HCT116 (cell line): ENCODE results near the gene MBNL2. TPM values are rescaled to one million over a fixed set of nuclear protein-coding genes. Genes with fewer than 3 reads are reported as not detected.

Source experiments
- ATAC-seq: fragments of 200-7000 bp; cut with Tn5 transposase; 2 replicates; pipeline ENCODE4 v1.9.1; 2020; ENCODE audit warnings: mild to moderate bottlenecking, moderate library complexity
- BruUV-seq: library from RNA; stranded (reverse); fragments of 400-500 nt; replicated peaks from 2 replicates; lab custom pipeline; 2021; lab: Mats Ljungman, UMichigan
- CTCF ChIA-PET: fragments of 300-600 bp; sonication (Branson Sonifier 250); formaldehyde crosslinking; loops from one replicate; lab custom pipeline; 2021; ENCODE audit warnings: antibody characterized with exemption; lab: Charles Lee
- POLR2A ChIA-PET: fragments of 300-600, 350-600 bp; sonication (Branson Sonifier 250); formaldehyde crosslinking; loops from one replicate; lab custom pipeline; 2021; ENCODE audit warnings: antibody characterized with exemption; lab: Charles Lee
- RAD21 ChIA-PET, 2 experiments: fragments of 300-600 bp; sonication (Branson Sonifier 250); formaldehyde crosslinking; loops; one replicate each; lab custom pipeline; 2023; ENCODE audit warnings: low total read pairs in 2 of 2; ENCODE audit not compliant: uncharacterized antibody in 2 of 2, unreplicated experiment in 2 of 2, low non-redundant PET in 1 of 2; lab: Charles Lee
- DNase-seq: peaks from one replicate; pipeline ENCODE4 v3.0.0-alpha.2; 2010; ENCODE audit warnings: low read depth, low spot score
- H2AFZ ChIP-seq: fragments of 200-600 bp; shearing (Covaris generic), sonication (generic); 2 replicates; pipeline ENCODE4 v1.6.1; 2017; ENCODE audit warnings: low read depth, mixed run types, mixed read lengths, antibody characterized with exemption, low read length; ENCODE audit not compliant: poor library complexity, severe bottlenecking
- H3K27ac ChIP-seq: 2 replicates; pipeline ENCODE4 v1.5.1; 2012; ENCODE audit warnings: low read depth, low read length
- H3K27me3 ChIP-seq: fragments of 200-600 bp; sonication (generic); 2 replicates; pipeline ENCODE4 v1.6.1; 2016; ENCODE audit warnings: mixed run types, low read length, mixed read lengths; ENCODE audit not compliant: insufficient read depth
- H3K36me3 ChIP-seq, 2 experiments: fragments of 200-500 bp in 1 of 2; fragments of 200-600 bp in 1 of 2; sonication (Bioruptor generic) in 1 of 2; sonication (generic) in 1 of 2; 2 replicates each; pipeline versions ENCODE4 v1.5.1 to v1.6.1; 2014 to 2016; ENCODE audit warnings: low read length in 2 of 2, inconsistent platforms in 1 of 2, mixed read lengths in 1 of 2, mixed run types in 1 of 2; ENCODE audit not compliant: insufficient read depth in 2 of 2, control insufficient read depth in 1 of 2
- H3K4me1 ChIP-seq, 2 experiments: fragments of 200-600 bp in 1 of 2; sonication (generic) in 1 of 2; 2 replicates each; pipeline versions ENCODE4 v1.5.1 to v1.6.1; 2012 to 2017; ENCODE audit warnings: low read length in 2 of 2, inconsistent platforms in 1 of 2, mild to moderate bottlenecking in 1 of 2, mixed read lengths in 1 of 2, mixed run types in 1 of 2, moderate library complexity in 1 of 2; ENCODE audit not compliant: insufficient read depth in 2 of 2, control insufficient read depth in 1 of 2
- H3K4me2 ChIP-seq: fragments of 200-600 bp; sonication (generic); 2 replicates; pipeline ENCODE4 v1.6.1; 2017; ENCODE audit warnings: mixed run types, low read length, mixed read lengths
- H3K4me3 ChIP-seq, 2 experiments: fragments of 200-600 bp in 1 of 2; sonication (generic) in 1 of 2; replicated peaks in 1 of 2; 2 replicates each; pipeline ENCODE4 v1.5.1; 2011 to 2016; ENCODE audit warnings: low read length in 2 of 2, control low read depth in 1 of 2, low read depth in 1 of 2, mild to moderate bottlenecking in 1 of 2, mixed read lengths in 1 of 2, mixed run types in 1 of 2
- H3K79me2 ChIP-seq: fragments of 200-600 bp; sonication (generic); 2 replicates; pipeline ENCODE4 v1.6.1; 2017; ENCODE audit warnings: mild to moderate bottlenecking, mixed run types, low read length, moderate library complexity, mixed read lengths; ENCODE audit not compliant: insufficient read depth
- H3K9ac ChIP-seq: fragments of 200-600 bp; sonication (generic); 2 replicates; pipeline ENCODE4 v1.6.1; 2016; ENCODE audit warnings: low read length, mixed read lengths
- H3K9me2 ChIP-seq: fragments of 200-600 bp; sonication (generic), shearing (Covaris generic); 2 replicates; pipeline ENCODE4 v1.6.1; 2017; ENCODE audit warnings: mixed run types, mild to moderate bottlenecking, moderate library complexity; ENCODE audit not compliant: insufficient read depth
- H3K9me3 ChIP-seq, 2 experiments: fragments of 200-500 bp in 1 of 2; fragments of 200-600 bp in 1 of 2; sonication (Bioruptor generic) in 1 of 2; sonication (generic) in 1 of 2; 2 replicates each; pipeline ENCODE4 v1.6.1; 2014 to 2017; ENCODE audit warnings: low read length in 2 of 2, mixed read lengths in 2 of 2, inconsistent platforms in 1 of 2, low read depth in 1 of 2, mild to moderate bottlenecking in 1 of 2, mixed run types in 1 of 2, moderate library complexity in 1 of 2; ENCODE audit not compliant: control insufficient read depth in 1 of 2, insufficient read depth in 1 of 2
- H4K20me1 ChIP-seq: fragments of 200-600 bp; sonication (generic), shearing (Covaris generic); 2 replicates; pipeline ENCODE4 v1.6.1; 2017; ENCODE audit warnings: mixed run types, mild to moderate bottlenecking, moderate library complexity; ENCODE audit not compliant: insufficient read depth
- ATF3 ChIP-seq: IDR thresholded peaks from 2 replicates; pipeline ENCODE4 v1.6.1; 2012
- EGR1 ChIP-seq: IDR thresholded peaks from 2 replicates; pipeline ENCODE4 v1.6.1; 2012; ENCODE audit warnings: low read depth
- RAD21 ChIP-seq: IDR thresholded peaks from 2 replicates; pipeline ENCODE4 v1.6.1; 2012; ENCODE audit warnings: low read depth, mild to moderate bottlenecking
- REST ChIP-seq: IDR thresholded peaks from 2 replicates; pipeline ENCODE4 v1.6.1; 2012; ENCODE audit warnings: low read depth
- SRF ChIP-seq: IDR thresholded peaks from 2 replicates; pipeline ENCODE4 v1.6.1; 2012; ENCODE audit warnings: low read depth
- TCF7L2 ChIP-seq: IDR thresholded peaks from 2 replicates; pipeline ENCODE4 v1.7.0; 2011; ENCODE audit warnings: borderline replicate concordance, inconsistent platforms; ENCODE audit not compliant: insufficient read depth, insufficient read length; ENCODE audit errors: extremely low read depth
- YY1 ChIP-seq: IDR thresholded peaks from 2 replicates; pipeline ENCODE4 v1.6.1; 2011; ENCODE audit warnings: low read length, low read depth, moderate library complexity, mild to moderate bottlenecking; ENCODE audit not compliant: insufficient replicate concordance; ENCODE audit errors: extremely low read depth
- ZBTB33 ChIP-seq: IDR thresholded peaks from 2 replicates; pipeline ENCODE4 v1.6.1; 2011; ENCODE audit warnings: mild to moderate bottlenecking, low read length, moderate library complexity; ENCODE audit not compliant: insufficient replicate concordance; ENCODE audit errors: extremely low read depth
- ZFX ChIP-seq: fragments of 450-650 bp; IDR thresholded peaks from 2 replicates; pipeline ENCODE4 v1.6.1; 2017
- ZNF274 ChIP-seq: fragments of 200-500 bp; sonication (Bioruptor generic); IDR thresholded peaks from 2 replicates; pipeline ENCODE4 v1.6.1; 2014; ENCODE audit warnings: mild to moderate bottlenecking, low read depth, low read length, inconsistent platforms
- intact Hi-C: fragments of 100-400 bp; cut with micrococcal nuclease; formaldehyde crosslinking; loops from 2 replicates; pipeline ENCODE4 v1.10.0; 2022
- total RNA-seq: library from RNA; stranded (reverse); gene quantifications from one replicate; pipeline ENCODE4 v1.2.1, GENCODE V29; 2021; ENCODE audit not compliant: unreplicated experiment

The MBNL2 gene
- total RNA-seq, 1 experiment from 2014 or later, result 73.9 TPM

GRCh38 chr13:97380696-97381095 lies 158.6 kb downstream of the MBNL2 start:
- Histone ChIP-seq H3K27ac (no peak overlapping the region), H2AFZ (no peak overlapping the region), H4K20me1 (no peaks in the 10 kb centered on the region), H3K27me3 (no peaks in the 10 kb centered on the region), H3K9me2 (no peaks in the 10 kb centered on the region), H3K79me2 (no peaks in the 10 kb centered on the region), H3K9ac (no peak overlapping the region), H3K4me1 (no peaks in the 10 kb centered on the region), H3K9me3 (no peaks in the 10 kb centered on the region), H3K36me3 (peaks cover 2 to 7% of the 10 kb centered on the region in 2 experiments; a peak in 1 of 4 replicates), H3K4me3 (no peak overlapping the region), H3K4me2 (no peak overlapping the region)
- TF ChIP-seq ZFX (no peak), ATF3 (no peak), EGR1 (no peak), REST (no peak), ZBTB33 (no peak), TCF7L2 (no peak), ZNF274 (no peak), YY1 (no peak), SRF (no peak), RAD21 (no peak)
- ChIA-PET POLR2A (no interaction called here), RAD21 (no interaction called here), CTCF (no interaction called here)
- no TSS peak for BruUV-seq
- ATAC-seq, result no peak
- DNase-seq, result no peak
- intact Hi-C loops, result no loop called here
